T-helper 2 cell (primary cell): ENCODE measurements around the gene CRLF1.
A peak's percentile ranks its signal among the peaks of the same experiment; 100 is the strongest.

Source experiments
- DNase-seq, 5 experiments: peaks; one replicate each; pipeline versions ENCODE4 v3.0.0 to v3.0.0-alpha.2; 2012 to 2022

The CRLF1 gene

GRCh38 chr19:18543814-18544475 lies 62.7 kb downstream of the CRLF1 start:
- DNase-seq = peak; percentile 21 to 96 (median 59)
